K562 (cell line): Measurements from ENCODE around the gene PPIL1. TPM values are rescaled to one million over a fixed set of nuclear protein-coding genes. Genes with fewer than 3 reads are reported as not detected.

ENCODE experiments used
- BHLHE40 ChIP-seq: IDR thresholded peaks from 2 replicates; pipeline ENCODE4 v1.6.1; 2011; ENCODE audit warnings: low read length, improper control_type of control experiment
- HOMEZ ChIP-seq: fragments of 250-450 bp; sonication (Bioruptor Pico); IDR thresholded peaks from 2 replicates; pipeline ENCODE4 v1.4.0; 2020; ENCODE audit warnings: mild to moderate bottlenecking, moderate library complexity
- MED1 ChIP-seq: sonication (generic); formaldehyde crosslinking; IDR thresholded peaks from 2 replicates; pipeline ENCODE4 v1.8.1; 2023; ENCODE audit warnings: missing genetic modification reagents, borderline replicate concordance
- MGA ChIP-seq: fragments of 450-650 bp; IDR thresholded peaks from 2 replicates; pipeline ENCODE4 v1.6.1; 2016; ENCODE audit warnings: mild to moderate bottlenecking, moderate library complexity
- PML ChIP-seq: IDR thresholded peaks from 2 replicates; pipeline ENCODE4 v1.6.1; 2012; ENCODE audit warnings: low read length, inconsistent platforms
- PRPF4 ChIP-seq: fragments of 200-400 bp; formaldehyde crosslinking; IDR thresholded peaks from one replicate; pipeline ENCODE4 v1.6.1; 2017; ENCODE audit warnings: low read length, low read depth, mild to moderate bottlenecking; ENCODE audit not compliant: insufficient read depth, poor library complexity, severe bottlenecking
- TFAP4 ChIP-seq: sonication (generic); formaldehyde crosslinking; IDR thresholded peaks from 2 replicates; pipeline ENCODE4 v1.8.0; 2022; ENCODE audit warnings: missing genetic modification reagents, mild to moderate bottlenecking, moderate library complexity, borderline replicate concordance
- THAP12 ChIP-seq: fragments of 250-450 bp; sonication (Bioruptor Pico); IDR thresholded peaks from 2 replicates; pipeline ENCODE4 v1.9.0; 2021; ENCODE audit warnings: mild to moderate bottlenecking, inconsistent platforms
- XRCC4 ChIP-seq: IDR thresholded peaks from one replicate; pipeline ENCODE4 v1.6.1; 2011; ENCODE audit not compliant: insufficient read depth, insufficient read length; ENCODE audit errors: extremely low read depth
- ZFX ChIP-seq: sonication (generic); formaldehyde crosslinking; IDR thresholded peaks from 2 replicates; pipeline ENCODE4 v1.8.0; 2022; ENCODE audit warnings: mild to moderate bottlenecking, missing genetic modification reagents, moderate library complexity
- polyA plus RNA-seq, 8 experiments: library from polyadenylated mRNA; depleted of rRNA in 4 of 8; stranded (reverse) in 5 of 8; unstranded in 3 of 8; fragments of >200 nt; fragmentation: Nextera tagmentation in 2 of 8; fragmentation: Illumina TruSeq in 1 of 8; extraction: Ambion mirVana in 2 of 8; extraction: Trizol in 1 of 8; gene quantifications; 2 replicates each; pipeline versions ENCODE4 v1.2.1 to v1.2.3, GENCODE V29; 2011 to 2014; ENCODE audit warnings: inconsistent platforms in 1 of 8, missing spikeins in 1 of 8
- total RNA-seq, 7 experiments: library from RNA; depleted of rRNA in 6 of 7; stranded (reverse); fragments of >200 nt in 6 of 7; fragmentation: Illumina TruSeq in 2 of 7; extraction: Trizol in 2 of 7; gene quantifications; 2 replicates each; pipeline versions ENCODE4 v1.2.1 to v1.2.3, GENCODE V29; 2011 to 2021; ENCODE audit warnings: low replicate concordance in 1 of 7

Gene PPIL1
- total and polyA plus RNA-seq, 9 of the 15 experiments (the other 6 are each of a cell fraction or from before 2014, with no cell fraction given): 65.8 to 205 (median 130) TPM

- TF ChIP-seq MGA (peak; percentile 95), BHLHE40 (peak; percentile 95), PML (no peak), XRCC4 (no peak), HOMEZ (CRISPR knock-in tag) (no peak), MED1 (CRISPR knock-in tag) (no peak), PRPF4 (no peak), TFAP4 (peak; percentile 100), THAP12 (CRISPR knock-in tag) (no peak), ZFX (CRISPR knock-in tag) (peak; percentile 19; the same call in 1 of the 2 replicates)
These were observed 25.8 kb downstream of the PPIL1 start (continued) for GRCh38 chr6:36848658-36849441.
